DMS53 treated with DMSO at 0.1 percent for 48 hours (cell line): ENCODE results near the gene ZSWIM6.

Experiments used
- DNase-seq: peaks from one replicate; lab custom pipeline; 2025; ENCODE audit not compliant: unreplicated experiment; lab: John Stamatoyannopoulos, UW

ZSWIM6 gene

DNA sequence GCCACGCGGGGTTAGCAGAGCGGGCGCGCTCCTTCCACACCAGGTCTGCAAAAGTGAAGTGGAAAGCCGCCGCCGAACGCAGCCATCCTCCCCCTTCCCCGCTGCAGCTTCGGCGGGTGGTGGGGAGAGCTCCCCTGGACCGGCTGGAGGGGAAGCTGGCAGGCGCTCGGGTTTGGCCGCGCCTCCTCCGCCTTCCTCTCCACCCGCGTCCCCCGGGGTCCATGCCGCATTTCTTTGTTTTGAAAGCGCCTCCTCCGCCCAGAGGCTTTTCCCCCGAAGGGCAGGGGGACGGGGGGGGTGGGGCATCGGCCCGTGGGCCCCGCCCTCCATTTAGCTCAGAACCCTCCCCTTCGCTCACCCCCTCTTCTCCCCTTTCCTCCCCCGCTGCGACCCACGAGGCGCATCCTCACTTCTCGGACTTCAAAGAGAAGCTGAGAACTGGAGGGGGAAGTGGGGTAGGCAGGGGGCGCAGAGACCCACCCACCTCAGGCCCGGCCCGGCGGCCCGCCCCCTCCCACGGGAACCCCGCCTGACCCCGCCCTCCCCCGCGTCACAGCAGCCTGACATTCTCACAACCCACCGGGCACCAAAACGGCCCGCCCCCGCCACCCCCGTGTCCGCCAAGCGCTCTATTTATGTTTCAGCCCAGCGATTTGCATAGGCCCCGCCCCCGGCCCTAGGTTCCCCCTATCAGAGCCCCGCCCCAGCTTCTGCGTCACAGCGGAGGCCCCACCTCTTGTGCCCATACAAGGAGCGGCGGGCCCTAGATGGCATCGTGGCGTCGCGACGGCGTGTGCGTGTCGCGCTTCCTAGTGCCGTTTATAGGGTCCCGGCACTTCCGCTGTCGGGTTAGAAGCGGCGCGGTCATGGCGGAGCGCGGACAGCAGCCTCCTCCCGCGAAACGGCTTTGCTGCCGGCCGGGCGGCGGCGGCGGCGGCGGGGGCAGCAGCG is at the start of gene ZSWIM6:
ZSWIM6 (plus strand) TSS at position 852 of the 951 bp plus-strand sequence; CDS start at position 867, 15 bp downstream.
- DNase-seq: peak; percentile 93

DNA sequence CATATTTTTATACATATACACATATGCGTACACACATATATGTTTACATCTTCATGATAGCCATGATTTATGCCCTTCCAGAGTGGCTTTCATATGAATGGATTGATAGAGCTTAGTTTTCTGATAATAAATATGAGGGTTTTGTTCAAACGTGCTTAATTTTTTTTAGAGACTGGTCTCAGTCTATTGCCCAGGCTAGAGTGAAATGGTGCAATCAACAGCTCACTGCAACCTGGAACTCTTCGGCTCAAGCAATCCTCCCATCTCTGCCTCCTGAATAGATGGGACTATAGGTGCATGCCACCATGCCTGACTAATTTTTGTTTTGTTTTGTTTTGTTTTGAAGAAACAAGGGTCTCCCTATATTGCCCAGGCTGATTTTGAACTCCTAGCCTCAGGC is 48.6 kb upstream of the ZSWIM6 start:
- DNase-seq: no peak

DNA sequence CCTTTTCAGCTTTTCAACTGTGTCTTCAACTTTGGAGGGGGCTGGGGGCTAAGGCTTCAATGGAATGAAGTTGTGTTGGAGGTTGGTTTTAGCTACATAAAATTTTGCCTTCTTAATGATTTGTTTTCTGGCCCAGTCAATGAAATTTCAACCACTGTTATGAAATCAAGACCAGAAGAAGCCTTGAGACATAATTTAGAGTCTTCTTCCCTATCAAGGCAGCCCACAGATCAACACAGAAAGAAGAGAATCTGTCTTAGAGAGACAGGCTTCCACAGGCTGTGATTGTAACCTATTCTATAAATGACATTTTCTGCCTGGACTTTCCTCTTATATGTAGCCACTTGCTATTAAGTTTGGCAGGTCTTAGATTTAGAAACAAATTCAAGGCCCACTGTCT is 46.5 kb upstream of the ZSWIM6 start:
- DNase-seq: no peak

DNA sequence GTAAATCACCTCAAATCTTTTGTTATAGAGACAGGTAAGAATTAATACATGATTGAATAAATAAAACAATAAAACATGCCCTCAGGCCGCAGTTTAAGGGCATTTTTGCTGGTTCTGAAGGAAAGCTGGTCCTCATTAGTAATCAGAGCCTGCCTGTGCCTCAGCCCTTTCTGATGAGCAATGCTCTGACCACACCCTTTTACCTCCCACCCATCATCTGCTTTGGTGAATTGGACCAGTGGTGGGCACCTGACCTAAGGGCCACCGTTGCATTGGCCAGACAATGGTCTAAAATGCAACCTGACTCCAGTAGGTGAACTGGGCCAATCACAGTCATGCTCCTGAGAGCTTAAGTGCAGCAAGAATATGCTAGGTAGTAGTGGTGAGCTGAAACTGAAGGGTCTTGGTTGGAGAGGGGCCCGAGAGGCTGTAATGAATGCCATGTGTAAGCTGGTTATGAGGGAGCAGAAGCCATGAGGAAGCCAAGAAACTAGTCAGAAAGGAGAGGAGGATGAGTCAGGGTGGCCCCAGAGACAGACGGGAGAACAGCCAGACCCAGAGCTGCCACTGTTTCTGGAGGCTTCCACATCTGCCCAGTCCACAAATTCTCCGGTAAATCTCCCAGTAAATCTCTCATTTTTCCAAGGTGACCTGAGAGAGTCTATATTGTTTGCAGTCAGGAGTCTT is 45.5 kb upstream of the ZSWIM6 start:
- no peak for DNase-seq

DNA sequence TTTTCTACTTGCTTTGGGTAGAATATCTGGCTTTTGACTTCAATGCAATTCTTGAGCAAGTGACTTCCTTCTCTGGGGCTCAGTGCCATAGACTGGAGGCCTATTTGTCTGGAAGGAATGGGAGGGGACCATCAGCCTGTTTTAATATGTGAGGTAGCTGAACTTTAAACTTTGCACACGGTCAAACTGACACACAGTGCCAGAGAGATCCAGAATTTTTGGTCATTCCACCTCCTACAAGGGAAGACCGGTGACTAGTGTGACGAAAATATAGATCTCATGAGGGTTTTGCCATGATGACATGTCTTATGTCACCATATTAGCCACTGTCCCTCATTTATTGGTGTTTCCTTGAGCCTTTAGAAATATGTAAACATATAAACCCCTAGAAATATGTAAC is 44.6 kb upstream of the ZSWIM6 start:
- DNase-seq: no peak

DNA sequence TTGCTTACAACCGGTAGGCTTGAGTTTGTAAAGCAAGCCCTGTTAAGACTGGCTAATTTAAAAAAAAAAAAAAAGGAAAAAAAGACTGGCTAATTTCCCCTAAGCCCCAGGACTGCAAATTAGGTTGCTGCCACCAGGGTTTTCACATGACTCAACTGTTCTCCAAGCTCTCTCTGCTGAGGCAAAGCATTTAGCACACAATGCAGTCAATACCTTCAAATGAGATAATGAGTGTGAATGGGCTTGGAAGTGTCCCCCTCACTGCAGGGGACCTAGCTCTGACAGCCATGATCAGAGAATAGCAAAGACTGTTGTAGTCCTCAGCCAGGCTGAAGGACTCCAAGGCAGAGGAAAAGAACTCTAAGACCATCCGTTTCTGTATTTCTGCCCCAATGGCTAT is 42.8 kb upstream of the ZSWIM6 start:
- no peak for DNase-seq

DNA sequence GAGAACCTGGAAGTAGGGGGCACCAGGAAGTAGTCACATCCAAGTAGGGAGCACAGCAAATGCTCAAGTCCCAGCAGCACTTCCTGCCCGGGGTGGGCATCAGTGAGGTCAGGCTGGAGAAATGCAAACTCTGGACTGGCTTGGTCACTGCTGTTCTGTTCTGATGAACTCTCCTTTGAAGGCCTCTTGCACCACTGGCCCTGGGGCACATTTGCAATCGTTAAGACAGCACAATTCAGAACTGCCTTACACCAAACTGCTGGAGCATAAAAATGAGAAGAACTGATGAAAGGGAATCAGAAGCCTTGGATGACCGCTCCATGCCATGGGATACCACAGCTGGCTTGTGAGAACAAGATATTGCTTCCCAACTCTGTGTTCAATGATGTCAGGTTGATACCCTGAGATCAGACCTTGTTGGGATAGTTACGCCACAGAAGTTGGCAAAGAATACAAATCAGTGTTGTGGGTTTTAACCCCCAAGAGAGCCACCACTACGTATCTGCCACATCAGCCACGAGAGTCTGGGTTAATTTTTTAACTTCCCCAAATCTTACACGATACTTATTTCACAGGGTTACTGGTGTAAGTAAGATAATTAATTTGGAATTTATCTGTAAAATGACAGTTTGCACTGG is 42.3 kb upstream of the ZSWIM6 start:
- no peak for DNase-seq

DNA sequence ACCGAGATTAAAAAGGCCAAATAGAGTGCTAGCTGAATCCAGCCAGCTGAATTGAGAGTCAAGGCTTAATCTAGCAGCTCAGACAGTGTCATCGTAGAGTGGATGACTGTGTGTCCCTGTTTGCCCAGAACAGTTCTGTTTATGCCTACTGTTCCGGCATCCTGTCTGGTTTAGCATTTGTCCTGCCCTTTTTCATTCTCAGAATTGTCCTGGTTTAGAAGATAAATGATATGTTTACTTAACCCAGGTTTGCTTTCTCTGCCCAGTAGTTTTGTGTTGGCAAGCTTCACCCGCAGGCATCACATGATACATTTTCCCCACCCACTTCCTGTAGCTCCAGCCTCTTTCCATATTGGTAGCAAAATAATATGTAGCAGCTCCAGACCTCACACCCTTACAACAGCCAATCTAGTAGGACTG is 41.3 kb upstream of the ZSWIM6 start:
- DNase-seq: peak; percentile 83

DNA sequence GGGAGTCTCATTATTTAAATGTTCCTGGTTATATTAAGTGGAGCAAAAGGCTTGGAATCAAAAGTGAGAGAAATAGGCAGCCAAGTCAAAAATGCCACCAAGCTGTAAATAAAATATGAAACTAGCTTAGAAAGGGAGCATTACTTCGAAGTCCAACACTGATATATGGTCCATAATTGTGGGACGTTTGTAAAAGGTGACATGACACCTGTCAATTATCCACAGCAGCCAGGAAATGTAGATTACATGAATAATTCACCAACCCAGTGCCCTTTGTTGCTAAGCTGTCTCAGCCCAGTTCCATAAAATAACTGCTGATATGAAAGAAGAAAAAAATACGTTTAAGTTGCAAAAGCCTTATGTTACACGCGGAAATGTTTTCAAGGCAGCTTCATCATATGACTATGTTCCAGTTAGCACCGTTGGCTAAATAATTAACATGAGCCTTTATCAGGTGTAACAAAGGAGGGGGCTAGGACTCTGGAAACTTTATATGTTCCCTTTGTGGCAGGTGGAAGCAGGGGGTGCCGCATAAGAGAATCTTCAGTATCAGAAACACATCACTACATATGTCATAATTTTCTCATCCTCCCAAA is 39.9 kb upstream of the ZSWIM6 start:
- no peak for DNase-seq

DNA sequence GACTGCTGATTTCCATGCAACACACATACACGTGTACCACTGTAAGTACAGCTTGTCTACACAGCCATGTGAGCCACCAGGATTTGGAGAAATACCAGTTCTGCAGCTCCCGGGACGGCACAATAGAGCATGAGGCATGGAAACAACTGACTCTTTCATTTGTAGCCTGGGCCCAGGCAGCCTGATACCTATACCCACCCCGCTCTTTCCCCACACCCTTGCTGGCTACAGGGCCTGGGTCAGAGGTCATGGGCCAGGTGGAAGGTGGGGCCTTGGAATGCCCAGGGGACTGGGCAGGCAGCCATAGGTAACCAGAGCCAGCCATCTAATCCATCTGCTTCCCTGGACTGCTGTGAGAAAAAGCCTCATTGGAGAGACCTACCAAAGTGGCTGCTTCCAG is 39.0 kb upstream of the ZSWIM6 start:
- no peak for DNase-seq

DNA sequence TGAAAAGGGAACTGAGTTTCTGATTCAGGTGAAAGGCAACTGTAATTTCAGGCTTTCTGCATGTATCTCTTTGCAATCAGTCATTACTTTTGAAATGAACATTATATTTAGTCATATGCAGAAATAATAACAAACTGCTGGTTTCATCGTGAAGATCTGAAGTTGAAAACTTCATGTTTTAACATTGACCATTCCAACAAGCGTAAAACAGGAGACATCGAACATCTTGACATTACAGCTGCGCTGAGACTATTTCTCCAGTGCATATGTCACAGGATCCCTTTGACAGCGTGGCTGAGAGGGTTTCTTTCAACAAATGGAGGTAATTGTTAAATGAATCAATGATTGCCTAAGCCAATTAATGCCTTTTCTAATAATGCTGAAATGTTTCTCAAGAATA is 38.2 kb upstream of the ZSWIM6 start:
- DNase-seq: no peak

DNA sequence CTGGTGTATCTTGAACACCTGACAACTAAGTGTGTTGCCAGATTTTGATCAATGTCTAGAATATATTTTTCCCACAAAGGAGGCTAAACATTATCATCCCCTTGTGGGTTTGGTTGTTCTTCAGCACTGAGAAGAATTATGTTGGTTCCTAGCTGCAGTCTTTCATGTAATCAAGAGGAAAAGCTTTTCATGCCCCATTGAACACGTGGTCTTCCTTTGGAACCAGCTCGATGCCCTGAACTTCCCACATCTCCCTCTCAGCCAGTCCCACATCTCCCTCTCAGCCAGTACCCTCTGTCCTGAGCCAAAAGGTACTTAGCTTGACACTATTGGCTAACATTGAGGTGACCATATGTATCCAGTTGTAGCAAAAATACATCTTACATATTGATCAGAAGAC is 36.7 kb upstream of the ZSWIM6 start:
- no peak for DNase-seq

DNA sequence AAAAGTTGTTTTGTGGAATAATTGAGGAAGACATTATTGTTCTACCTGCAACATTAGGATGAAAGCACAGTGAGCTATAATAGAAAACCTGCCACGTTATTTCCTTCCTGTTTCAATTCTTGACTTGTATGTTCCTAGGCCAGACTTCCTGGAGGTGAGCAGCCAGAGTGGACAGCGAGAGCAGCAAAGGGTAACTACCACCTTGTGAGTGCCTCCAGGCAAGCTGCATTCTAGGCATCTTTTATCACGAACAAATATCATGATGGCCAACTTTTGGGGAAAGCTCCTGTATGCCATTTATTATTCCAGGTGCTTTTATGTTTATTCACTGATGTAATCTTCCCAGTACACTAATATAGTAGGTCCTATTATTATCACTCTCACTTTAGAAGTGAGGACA is 34.0 kb upstream of the ZSWIM6 start:
- DNase-seq: no peak

DNA sequence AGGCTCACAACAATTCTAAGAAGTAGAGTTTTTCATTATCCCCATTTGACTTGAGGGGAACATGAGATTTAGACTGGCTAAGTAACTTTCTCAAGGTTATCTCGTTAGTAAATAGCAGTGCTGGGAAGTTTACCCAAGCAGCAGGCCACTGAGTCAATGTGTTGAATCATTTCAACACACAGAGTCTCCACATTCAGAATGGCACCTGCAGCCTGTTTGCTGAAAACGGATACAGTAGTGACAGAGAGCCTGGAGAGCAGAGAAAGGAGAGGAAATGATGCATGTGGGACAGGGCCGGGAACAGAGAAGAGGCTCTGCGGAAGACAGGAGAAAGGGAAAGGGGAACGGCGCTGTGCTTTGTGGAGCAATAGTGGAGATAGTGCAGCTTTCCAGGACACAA is 33.5 kb upstream of the ZSWIM6 start:
- peak; percentile 14 for DNase-seq

DNA sequence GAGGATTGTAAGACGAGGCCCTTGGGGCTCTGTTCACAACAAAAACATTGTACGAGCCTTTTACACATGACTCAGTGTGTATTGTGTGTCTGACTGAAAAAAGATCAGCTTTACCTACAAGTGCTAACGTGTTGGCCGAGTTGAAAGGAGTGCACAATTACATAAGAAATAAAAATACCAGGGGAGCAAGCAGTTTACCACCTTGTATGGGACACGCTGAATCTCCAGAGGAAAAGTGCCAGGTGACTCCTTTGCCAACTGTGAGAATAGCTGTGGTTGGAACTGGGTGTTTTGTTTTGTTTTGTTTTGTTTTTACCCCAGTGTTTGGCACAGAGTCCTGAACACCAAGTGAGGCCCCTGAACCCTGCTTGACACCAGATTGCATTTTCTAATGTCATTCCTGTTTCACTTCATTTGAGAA is 32.8 kb upstream of the ZSWIM6 start:
- DNase-seq: no peak

DNA sequence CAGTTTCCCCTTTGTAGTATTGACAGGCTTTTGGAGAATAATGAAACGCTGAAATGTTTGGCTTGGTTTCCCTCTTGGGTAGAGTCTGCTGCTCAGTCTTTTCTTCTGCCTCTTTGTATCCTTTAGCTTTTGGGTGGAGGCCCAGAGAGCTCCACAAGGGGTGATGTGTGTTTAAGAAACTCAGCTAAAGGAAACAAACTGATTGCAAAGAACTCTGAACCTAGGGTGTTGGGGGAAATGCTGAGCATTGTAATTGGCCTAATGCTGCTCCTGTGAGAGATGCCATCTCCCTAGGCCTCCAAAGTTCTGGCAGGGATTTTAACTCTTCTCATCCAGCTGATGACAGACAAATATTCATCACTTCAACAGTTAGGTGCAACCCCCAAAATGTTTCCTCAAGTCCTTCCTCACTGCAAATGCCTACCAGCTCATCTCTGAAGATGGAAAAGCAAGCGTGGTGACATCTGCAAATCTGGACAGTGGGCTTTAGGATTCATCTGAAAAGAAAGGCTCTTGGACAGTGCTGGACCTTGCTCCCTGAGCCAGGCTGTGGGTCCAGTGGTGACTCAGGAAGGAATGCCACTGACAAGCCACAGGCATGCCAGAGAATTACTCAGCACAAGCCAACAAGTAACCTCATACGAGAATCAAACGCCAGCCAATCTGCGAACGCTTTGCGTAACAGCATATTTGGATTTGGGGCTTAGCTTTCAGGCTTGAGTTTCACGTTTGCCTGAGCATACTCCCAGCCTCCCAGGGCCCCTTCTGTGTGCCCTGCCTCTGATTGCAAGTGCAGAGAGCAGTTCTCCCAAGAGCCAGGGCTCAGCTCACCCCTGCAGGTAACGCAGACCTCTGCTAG is 30.5 kb upstream of the ZSWIM6 start:
- DNase-seq: no peak

DNA sequence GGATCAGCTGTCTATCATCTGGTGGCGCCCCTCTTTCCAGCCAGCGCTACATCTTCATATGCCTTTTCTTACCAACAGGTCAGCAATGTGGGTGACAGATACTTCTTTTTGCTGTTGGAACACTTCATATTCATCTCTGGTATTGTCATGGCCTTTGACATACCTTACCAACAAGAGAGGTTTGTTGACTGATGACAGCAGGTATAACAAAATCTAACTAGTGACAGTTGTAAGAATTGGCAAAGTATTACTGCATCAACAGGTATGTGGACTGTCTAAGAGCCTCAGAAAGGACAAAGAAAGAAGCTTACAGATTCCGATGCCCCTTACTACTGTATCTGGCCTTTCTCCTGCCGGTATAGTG is 29.9 kb upstream of the ZSWIM6 start:
- DNase-seq: no peak

DNA sequence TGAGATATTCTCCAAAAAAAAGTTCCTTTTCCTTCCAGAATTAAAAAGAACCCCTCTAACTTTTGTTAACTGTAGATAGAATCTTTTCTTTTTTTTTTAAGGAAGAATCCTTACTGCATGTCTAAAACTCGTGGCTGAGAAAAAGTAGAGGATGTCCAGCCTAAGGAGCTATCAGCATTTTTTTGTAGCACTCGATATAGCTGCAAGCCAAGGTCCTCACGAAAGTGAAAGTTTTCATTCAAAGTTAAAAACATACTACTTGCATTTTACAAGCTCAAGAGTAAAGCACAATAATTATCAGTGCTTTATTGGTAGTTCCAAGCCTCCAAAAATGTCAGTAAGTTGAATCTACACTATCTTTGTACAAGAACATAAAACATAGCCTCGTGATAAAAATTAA is 28.7 kb upstream of the ZSWIM6 start:
- no peak for DNase-seq

DNA sequence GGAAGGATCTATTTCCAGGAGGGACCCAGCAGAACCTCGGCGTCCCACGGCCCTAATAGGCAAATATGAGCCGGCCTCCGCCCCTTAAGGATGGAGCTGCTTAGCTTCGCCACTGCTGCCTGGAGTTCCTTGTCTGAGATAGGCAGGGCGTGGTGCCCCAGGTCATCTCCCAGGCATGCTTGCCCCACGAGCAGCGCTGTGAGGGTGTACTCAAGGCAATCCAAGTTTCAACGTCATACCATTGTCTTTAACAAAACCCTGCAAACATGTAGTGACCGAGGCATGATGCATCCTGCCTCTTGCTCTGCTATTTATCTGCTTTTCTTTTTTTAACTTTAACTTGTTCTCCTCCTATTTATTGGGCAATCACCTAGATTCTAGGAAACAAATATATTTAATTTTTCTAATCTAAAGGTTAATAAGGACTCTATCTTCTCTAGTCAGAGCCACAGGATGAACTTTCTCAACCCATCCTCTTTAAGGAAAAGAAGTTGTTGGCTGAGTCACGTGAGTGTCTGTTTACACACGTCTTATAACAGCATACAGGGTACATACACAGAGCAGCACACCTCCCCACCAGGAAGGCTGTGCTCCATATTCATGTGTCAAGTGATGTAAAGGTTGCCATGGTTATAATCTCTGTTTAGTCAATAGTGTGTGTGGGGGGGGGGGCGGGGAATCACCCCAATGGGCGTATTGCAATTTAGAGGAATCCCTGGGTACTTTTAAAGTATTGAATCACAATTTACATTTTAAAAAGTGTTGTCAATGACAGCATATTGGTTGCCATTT is 27.3 kb upstream of the ZSWIM6 start:
- peak; percentile 83 for DNase-seq
